Right ventricle myocardium superior (tissue), 1 donor: ENCODE results near the gene RNF149. TPM values are rescaled to one million over a fixed set of nuclear protein-coding genes. Genes with fewer than 3 reads are reported as not detected.

Experiments
- ATAC-seq: fragments of 200-7000 bp; cut with Tn5 transposase; one replicate; pipeline ENCODE4 v1.9.1; 2020; ENCODE audit warnings: mild to moderate bottlenecking; ENCODE audit not compliant: poor library complexity
- DNase-seq: peaks from one replicate; pipeline ENCODE4 v3.0.0-alpha.2; 2020
- intact Hi-C: fragments of 100-400 bp; cut with DNase I; formaldehyde crosslinking; loops from one replicate; pipeline ENCODE4 v1.11.2; 2022
- total RNA-seq: library from RNA; stranded (reverse); fragmentation: NEBNext Ultra II Directional; extraction: Animal tissue kit (Norgen Biotek cat#: 25700); gene quantifications from one replicate; pipeline ENCODE4 v1.2.1, GENCODE V29; 2021
- donor health status: DM: no; HTN: yes; CAD: no; lungs with severe emphysema.

Gene RNF149
- total RNA-seq, 1 donor from 2014 or later, result 14.0 TPM

- DNase-seq, result no peak
- intact Hi-C loops, result no loop called here
- no peak for ATAC-seq
These were observed 3.5 kb downstream of the RNF149 start for GRCh38 chr2:101305035-101305434.

GRCh38 chr2:101303688-101304087 is 4.8 kb downstream of the RNF149 start:
- intact Hi-C loops, result no loop called here

GRCh38 chr2:101302016-101302415 is 6.5 kb downstream of the RNF149 start:
- intact Hi-C loops, result no loop called here
- ATAC-seq (no peak), DNase-seq (no peak)

More at GRCh38 chr2:101303688-101304087, 4.8 kb downstream of the RNF149 start:
- ATAC-seq (no peak), DNase-seq (no peak)

GRCh38 chr2:101300836-101301235 is 7.7 kb downstream of the RNF149 start:
- DNase-seq (no peak), ATAC-seq (no peak)
- intact Hi-C loops, result no loop called here

GRCh38 chr2:101300164-101300563 is 8.3 kb downstream of the RNF149 start:
- intact Hi-C loops, result no loop called here
- ATAC-seq, result no peak
- DNase-seq, result no peak

- no peak for DNase-seq
- no peak for ATAC-seq
- intact Hi-C loops, result no loop called here
These were observed 8.9 kb downstream of the RNF149 start for GRCh38 chr2:101299604-101300003.

- DNase-seq, result no peak
- intact Hi-C loops, result no loop called here
- ATAC-seq, result no peak
These were observed 11.1 kb downstream of the RNF149 start for GRCh38 chr2:101297383-101297782.

- DNase-seq (no peak), ATAC-seq (no peak)
- intact Hi-C loops, result no loop called here
These were observed 12.1 kb downstream of the RNF149 start for GRCh38 chr2:101296371-101296770.

GRCh38 chr2:101295895-101296294 is 12.6 kb downstream of the RNF149 start:
- DNase-seq (no peak), ATAC-seq (no peak)
- intact Hi-C loops, result no loop called here

- intact Hi-C loops, result no loop called here
- no peak for DNase-seq
- no peak for ATAC-seq
These were observed 13.6 kb downstream of the RNF149 start for GRCh38 chr2:101294861-101295260.

- DNase-seq (no peak), ATAC-seq (no peak)
- intact Hi-C loops, result no loop called here
These were observed 15.0 kb downstream of the RNF149 start for GRCh38 chr2:101293544-101293943.

GRCh38 chr2:101291973-101292372 is 16.5 kb downstream of the RNF149 start:
- no peak for ATAC-seq
- intact Hi-C loops, result no loop called here
- DNase-seq, result no peak

- DNase-seq, result no peak
- intact Hi-C loops, result no loop called here
- ATAC-seq, result no peak
These were observed 17.8 kb downstream of the RNF149 start for GRCh38 chr2:101290711-101291110.

- intact Hi-C loops, result no loop called here
- ATAC-seq (no peak), DNase-seq (no peak)
These were observed 21.2 kb downstream of the RNF149 start for GRCh38 chr2:101287303-101287702.

GRCh38 chr2:101286684-101287083 is 21.8 kb downstream of the RNF149 start:
- ATAC-seq (no peak), DNase-seq (no peak)
- intact Hi-C loops, result no loop called here

GRCh38 chr2:101282980-101283379 is 25.5 kb downstream of the RNF149 start:
- intact Hi-C loops, result no loop called here
- ATAC-seq (no peak), DNase-seq (no peak)

- ATAC-seq (no peak), DNase-seq (no peak)
- intact Hi-C loops, result no loop called here
These were observed 27.0 kb downstream of the RNF149 start for GRCh38 chr2:101281482-101281881.

GRCh38 chr2:101278925-101279324 is 29.6 kb downstream of the RNF149 start:
- ATAC-seq (no peak), DNase-seq (no peak)
- intact Hi-C loops, result no loop called here

- ATAC-seq (no peak), DNase-seq (no peak)
- intact Hi-C loops, result no loop called here
These were observed 31.4 kb downstream of the RNF149 start for GRCh38 chr2:101277111-101277510.

- intact Hi-C loops, result no loop called here
- peak; percentile 34 for ATAC-seq
These were observed 34.4 kb downstream of the RNF149 start for GRCh38 chr2:101274142-101274541.

GRCh38 chr2:101273056-101273455 is 35.4 kb downstream of the RNF149 start:
- ATAC-seq (peak; percentile 20), DNase-seq (no peak)
- intact Hi-C loops, result no loop called here

More at GRCh38 chr2:101274142-101274541, 34.4 kb downstream of the RNF149 start:
- no peak for DNase-seq
